ENCODE results near the gene NT5C3B.

GRCh38 chr17:41873559-41874292, 37.7 kb upstream of the NT5C3B start:
- TF ChIP-seq CTCF (optimal IDR thresholded peaks at IDR 0.05 in 1 of 3, IDR thresholded peaks at IDR 0.05 in 1 of 3, conservative IDR thresholded peaks at IDR 0.05 in 1 of 3; ENCODE audit: extremely low read depth in 1 of 3, insufficient read depth in 2 of 3, low read length in 3 of 3) (no peak), EZH2 (IDR thresholded peaks at IDR 0.05; ENCODE audit: low read length) (no peak)
